ENCODE measurements around the gene DPP7. TPM values are rescaled to one million over a fixed set of nuclear protein-coding genes. Genes with fewer than 3 reads are reported as not detected.

DPP7 gene
- total and polyA plus RNA-seq, 9 of the 15 experiments (the other 6 are each of a cell fraction or from before 2014, with no cell fraction given) = 0.99 to 365 (median 132) TPM

GRCh38 chr9:137141976-137142936 is 27.7 kb upstream of the DPP7 start (continued):
- no peak for TF ChIP-seq CHD7 (IDR thresholded peaks at IDR 0.05; ENCODE audit: low read depth, low read length)
- TF ChIP-seq, protein P1, sequence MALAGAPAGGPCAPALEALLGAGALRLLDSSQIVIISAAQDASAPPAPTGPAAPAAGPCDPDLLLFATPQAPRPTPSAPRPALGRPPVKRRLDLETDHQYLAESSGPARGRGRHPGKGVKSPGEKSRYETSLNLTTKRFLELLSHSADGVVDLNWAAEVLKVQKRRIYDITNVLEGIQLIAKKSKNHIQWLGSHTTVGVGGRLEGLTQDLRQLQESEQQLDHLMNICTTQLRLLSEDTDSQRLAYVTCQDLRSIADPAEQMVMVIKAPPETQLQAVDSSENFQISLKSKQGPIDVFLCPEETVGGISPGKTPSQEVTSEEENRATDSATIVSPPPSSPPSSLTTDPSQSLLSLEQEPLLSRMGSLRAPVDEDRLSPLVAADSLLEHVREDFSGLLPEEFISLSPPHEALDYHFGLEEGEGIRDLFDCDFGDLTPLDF (CRISPR knock-in tag; IDR thresholded peaks at IDR 0.05) = no peak
- no peak for TF ChIP-seq DPF2 (IDR thresholded peaks at IDR 0.05)
- no peak for TF ChIP-seq ZZZ3 (IDR thresholded peaks at IDR 0.05)
- TF ChIP-seq BRD4 (IDR thresholded peaks at IDR 0.05) = no peak

Measured in K562 (cell line).